HEK293 (cell line): Measurements from ENCODE around the gene CKS2.

Source experiments
- KLF10 ChIP-seq: fragments of 450-650 bp; IDR thresholded peaks from 2 replicates; pipeline ENCODE4 v1.5.1; 2018; ENCODE audit warnings: missing biosample characterization, mild to moderate bottlenecking, missing genetic modification characterization
- KLF17 ChIP-seq: fragments of 450-650 bp; formaldehyde crosslinking; IDR thresholded peaks from 2 replicates; pipeline ENCODE4 v1.5.1; 2016; ENCODE audit warnings: missing biosample characterization, missing genetic modification characterization
- YY1 ChIP-seq: fragments of 450-650 bp; formaldehyde crosslinking; IDR thresholded peaks from 2 replicates; pipeline ENCODE4 v1.5.1; 2018; ENCODE audit warnings: missing biosample characterization, missing genetic modification characterization
- YY2 ChIP-seq: fragments of 450-650 bp; formaldehyde crosslinking; IDR thresholded peaks from 2 replicates; pipeline ENCODE4 v1.5.1; 2016; ENCODE audit warnings: missing biosample characterization, missing genetic modification characterization
- ZBTB1 ChIP-seq: fragments of 450-650 bp; formaldehyde crosslinking; IDR thresholded peaks from 2 replicates; pipeline ENCODE4 v1.5.1; 2016; ENCODE audit warnings: missing biosample characterization, missing genetic modification characterization
- ZNF133 ChIP-seq: fragments of 450-650 bp; formaldehyde crosslinking; IDR thresholded peaks from 2 replicates; pipeline ENCODE4 v1.5.1; 2016; ENCODE audit warnings: missing biosample characterization, missing genetic modification characterization
- ZNF155 ChIP-seq: fragments of 450-650 bp; formaldehyde crosslinking; IDR thresholded peaks from 2 replicates; pipeline ENCODE4 v1.5.1; 2016; ENCODE audit warnings: missing biosample characterization, missing genetic modification characterization
- ZNF157 ChIP-seq: fragments of 450-650 bp; formaldehyde crosslinking; IDR thresholded peaks from 2 replicates; pipeline ENCODE4 v1.5.1; 2016; ENCODE audit warnings: missing biosample characterization, missing genetic modification characterization
- ZNF211 ChIP-seq: fragments of 450-650 bp; formaldehyde crosslinking; IDR thresholded peaks from 2 replicates; pipeline ENCODE4 v1.5.1; 2016; ENCODE audit warnings: low read depth, missing biosample characterization, missing genetic modification characterization
- ZNF223 ChIP-seq: fragments of 450-650 bp; formaldehyde crosslinking; IDR thresholded peaks from 2 replicates; pipeline ENCODE4 v1.5.1; 2016; ENCODE audit warnings: missing biosample characterization, missing genetic modification characterization
- ZNF239 ChIP-seq: fragments of 450-650 bp; formaldehyde crosslinking; IDR thresholded peaks from 2 replicates; pipeline ENCODE4 v1.5.1; 2016; ENCODE audit warnings: missing biosample characterization, missing genetic modification characterization
- ZNF24 ChIP-seq: fragments of 450-650 bp; formaldehyde crosslinking; IDR thresholded peaks from 2 replicates; pipeline ENCODE4 v1.5.1; 2016; ENCODE audit warnings: missing biosample characterization, missing genetic modification characterization
- ZNF274 ChIP-seq, 2 experiments: fragments of 200-500 bp in 1 of 2; fragments of 450-650 bp in 1 of 2; sonication (Bioruptor generic) in 1 of 2; formaldehyde crosslinking in 1 of 2; IDR thresholded peaks; 2 replicates each; pipeline versions ENCODE4 v1.5.1 to v1.6.1; 2014 to 2016; ENCODE audit warnings: borderline replicate concordance in 1 of 2, inconsistent platforms in 1 of 2, low read length in 1 of 2, missing biosample characterization in 1 of 2, missing genetic modification characterization in 1 of 2
- ZNF292 ChIP-seq: fragments of 450-650 bp; formaldehyde crosslinking; IDR thresholded peaks from 2 replicates; pipeline ENCODE4 v1.5.1; 2016; ENCODE audit warnings: low read depth, missing biosample characterization, missing genetic modification characterization, borderline replicate concordance
- ZNF302 ChIP-seq: fragments of 450-650 bp; formaldehyde crosslinking; IDR thresholded peaks from 2 replicates; pipeline ENCODE4 v1.5.1; 2016; ENCODE audit warnings: missing biosample characterization, missing genetic modification characterization, low read depth
- ZNF335 ChIP-seq: fragments of 450-650 bp; formaldehyde crosslinking; conservative IDR thresholded peaks from 2 replicates; pipeline ENCODE4 v1.5.1; 2016; ENCODE audit warnings: missing biosample characterization, missing genetic modification characterization
- ZNF350 ChIP-seq: fragments of 450-650 bp; formaldehyde crosslinking; IDR thresholded peaks from 2 replicates; pipeline ENCODE4 v1.5.0; 2017; ENCODE audit warnings: missing biosample characterization, mild to moderate bottlenecking, missing genetic modification characterization
- ZNF488 ChIP-seq: fragments of 450-650 bp; formaldehyde crosslinking; IDR thresholded peaks from 2 replicates; pipeline ENCODE4 v1.5.1; 2016; ENCODE audit warnings: missing biosample characterization, missing genetic modification characterization
- ZNF514 ChIP-seq: fragments of 450-650 bp; formaldehyde crosslinking; IDR thresholded peaks from 2 replicates; pipeline ENCODE4 v1.5.1; 2016; ENCODE audit warnings: missing biosample characterization, missing genetic modification characterization
- ZNF521 ChIP-seq: fragments of 450-650 bp; formaldehyde crosslinking; IDR thresholded peaks from 2 replicates; pipeline ENCODE4 v1.5.1; 2017; ENCODE audit warnings: missing biosample characterization, mild to moderate bottlenecking, missing genetic modification characterization
- ZNF544 ChIP-seq: fragments of 450-650 bp; formaldehyde crosslinking; IDR thresholded peaks from 2 replicates; pipeline ENCODE4 v1.5.0; 2017; ENCODE audit warnings: missing biosample characterization, missing genetic modification characterization
- ZNF560 ChIP-seq: fragments of 450-650 bp; formaldehyde crosslinking; IDR thresholded peaks from 2 replicates; pipeline ENCODE4 v1.5.1; 2017; ENCODE audit warnings: missing biosample characterization, missing genetic modification characterization, borderline replicate concordance
- ZNF596 ChIP-seq: fragments of 450-650 bp; IDR thresholded peaks from 2 replicates; pipeline ENCODE4 v1.5.0; 2018; ENCODE audit warnings: missing biosample characterization, mild to moderate bottlenecking, missing genetic modification characterization, moderate library complexity
- ZNF621 ChIP-seq: fragments of 450-650 bp; formaldehyde crosslinking; IDR thresholded peaks from 2 replicates; pipeline ENCODE4 v1.5.1; 2017; ENCODE audit warnings: missing biosample characterization, missing genetic modification characterization
- ZNF658 ChIP-seq: fragments of 450-650 bp; formaldehyde crosslinking; IDR thresholded peaks from 2 replicates; pipeline ENCODE4; 2016; ENCODE audit warnings: missing biosample characterization, missing genetic modification characterization
- ZNF664 ChIP-seq: fragments of 450-650 bp; formaldehyde crosslinking; IDR thresholded peaks from 2 replicates; pipeline ENCODE4 v1.5.1; 2016; ENCODE audit warnings: missing biosample characterization, missing genetic modification characterization
- ZNF707 ChIP-seq: fragments of 450-650 bp; formaldehyde crosslinking; IDR thresholded peaks from 2 replicates; pipeline ENCODE4 v1.5.1; 2016; ENCODE audit warnings: missing biosample characterization, missing genetic modification characterization
- ZNF76 ChIP-seq: fragments of 450-650 bp; formaldehyde crosslinking; IDR thresholded peaks from 2 replicates; pipeline ENCODE4; 2016; ENCODE audit warnings: low read depth, missing biosample characterization, missing genetic modification characterization, borderline replicate concordance
- ZNF785 ChIP-seq: fragments of 450-650 bp; formaldehyde crosslinking; IDR thresholded peaks from 2 replicates; pipeline ENCODE4 v1.5.1; 2016; ENCODE audit warnings: missing biosample characterization, missing genetic modification characterization
- ZNF791 ChIP-seq: fragments of 450-650 bp; formaldehyde crosslinking; IDR thresholded peaks from 2 replicates; pipeline ENCODE4 v1.5.1; 2016; ENCODE audit warnings: missing biosample characterization, missing genetic modification characterization
- ZNF830 ChIP-seq: fragments of 450-650 bp; IDR thresholded peaks from 2 replicates; pipeline ENCODE4 v1.5.0; 2018; ENCODE audit warnings: missing biosample characterization, missing genetic modification characterization, low read depth, mild to moderate bottlenecking, moderate library complexity
- ZSCAN16 ChIP-seq: fragments of 450-650 bp; formaldehyde crosslinking; IDR thresholded peaks from 2 replicates; pipeline ENCODE4 v1.5.1; 2016; ENCODE audit warnings: missing biosample characterization, missing genetic modification characterization
- ZSCAN18 ChIP-seq: fragments of 450-650 bp; formaldehyde crosslinking; IDR thresholded peaks from 2 replicates; pipeline ENCODE4 v1.5.1; 2016; ENCODE audit warnings: missing biosample characterization, missing genetic modification characterization
- ZSCAN23 ChIP-seq: fragments of 450-650 bp; formaldehyde crosslinking; IDR thresholded peaks from 2 replicates; pipeline ENCODE4 v1.5.1; 2016; ENCODE audit warnings: missing biosample characterization, missing genetic modification characterization
- TF ChIP-seq, protein P1 (sequence below): fragments of 450-650 bp; formaldehyde crosslinking; IDR thresholded peaks from 2 replicates; pipeline ENCODE4 v1.5.1; 2017; ENCODE audit warnings: missing biosample characterization, missing genetic modification characterization

CKS2 gene

GRCh38 chr9:89310475-89311345 is at the start of gene CKS2 (continued):
- TF ChIP-seq ZNF292 (tag by site-specific recombination) (no peak), ZNF621 (tag by site-specific recombination) (no peak), ZNF157 (tag by site-specific recombination) (no peak), ZNF596 (tag by site-specific recombination) (no peak), ZNF791 (tag by site-specific recombination) (no peak), ZNF274 (IDR thresholded peaks at IDR 0.05; ENCODE audit: low read length) (no peak), ZNF274 (tag by site-specific recombination; IDR thresholded peaks at IDR 0.05; ENCODE audit: borderline replicate concordance) (no peak), ZNF514 (tag by site-specific recombination) (no peak), ZNF544 (tag by site-specific recombination) (no peak), ZNF239 (no peak), KLF17 (tag by site-specific recombination) (peak; percentile 48), ZNF211 (tag by site-specific recombination) (no peak), ZNF350 (no peak), ZNF133 (no peak), YY1 (tag by site-specific recombination) (peak; percentile 61), ZNF223 (tag by site-specific recombination) (no peak), ZNF560 (no peak), ZNF830 (no peak), ZSCAN18 (tag by site-specific recombination) (no peak), ZNF24 (no peak), ZSCAN16 (tag by site-specific recombination) (no peak), ZNF521 (tag by site-specific recombination) (no peak), ZNF664 (tag by site-specific recombination) (no peak), ZNF155 (no peak), ZNF785 (tag by site-specific recombination) (no peak), KLF10 (tag by site-specific recombination) (no peak), ZNF76 (tag by site-specific recombination) (peak; percentile 67; the same call in 1 of the 2 replicates), YY2 (tag by site-specific recombination) (peak; percentile 58; the same call in 1 of the 2 replicates), ZNF707 (tag by site-specific recombination) (no peak), ZBTB1 (tag by site-specific recombination) (no peak), ZNF335 (peak; percentile 58), ZNF488 (tag by site-specific recombination) (no peak), ZSCAN23 (tag by site-specific recombination) (no peak), ZNF658 (tag by site-specific recombination) (no peak), ZNF302 (no peak)
- TF ChIP-seq, protein P1, sequence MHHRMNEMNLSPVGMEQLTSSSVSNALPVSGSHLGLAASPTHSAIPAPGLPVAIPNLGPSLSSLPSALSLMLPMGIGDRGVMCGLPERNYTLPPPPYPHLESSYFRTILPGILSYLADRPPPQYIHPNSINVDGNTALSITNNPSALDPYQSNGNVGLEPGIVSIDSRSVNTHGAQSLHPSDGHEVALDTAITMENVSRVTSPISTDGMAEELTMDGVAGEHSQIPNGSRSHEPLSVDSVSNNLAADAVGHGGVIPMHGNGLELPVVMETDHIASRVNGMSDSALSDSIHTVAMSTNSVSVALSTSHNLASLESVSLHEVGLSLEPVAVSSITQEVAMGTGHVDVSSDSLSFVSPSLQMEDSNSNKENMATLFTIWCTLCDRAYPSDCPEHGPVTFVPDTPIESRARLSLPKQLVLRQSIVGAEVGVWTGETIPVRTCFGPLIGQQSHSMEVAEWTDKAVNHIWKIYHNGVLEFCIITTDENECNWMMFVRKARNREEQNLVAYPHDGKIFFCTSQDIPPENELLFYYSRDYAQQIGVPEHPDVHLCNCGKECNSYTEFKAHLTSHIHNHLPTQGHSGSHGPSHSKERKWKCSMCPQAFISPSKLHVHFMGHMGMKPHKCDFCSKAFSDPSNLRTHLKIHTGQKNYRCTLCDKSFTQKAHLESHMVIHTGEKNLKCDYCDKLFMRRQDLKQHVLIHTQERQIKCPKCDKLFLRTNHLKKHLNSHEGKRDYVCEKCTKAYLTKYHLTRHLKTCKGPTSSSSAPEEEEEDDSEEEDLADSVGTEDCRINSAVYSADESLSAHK (tag by site-specific recombination), result no peak
